ENCODE data around the gene BPGM. TPM values are rescaled to one million over a fixed set of nuclear protein-coding genes. Genes with fewer than 3 reads are reported as not detected.

BPGM gene
- total and polyA plus RNA-seq, 3 donors from 2014 or later: 14.5 to 32.9 (median 15.8) TPM

- Histone ChIP-seq H3K4me3 (no peak overlapping the region), H3K4me1 (peaks cover 18% of the 10 kb centered on the region), H3K36me3 (ENCODE audit: low read depth, missing control alignments) (no peaks in the 10 kb centered on the region), H3K27me3 (no peaks in the 10 kb centered on the region), H3K9me3 (no peaks in the 10 kb centered on the region), H3K27ac (no peak overlapping the region)
- WGBS, 2 donors: 80 to 86% methylated on average over 7 of the region's 7 CpGs
- TF ChIP-seq, protein P1, sequence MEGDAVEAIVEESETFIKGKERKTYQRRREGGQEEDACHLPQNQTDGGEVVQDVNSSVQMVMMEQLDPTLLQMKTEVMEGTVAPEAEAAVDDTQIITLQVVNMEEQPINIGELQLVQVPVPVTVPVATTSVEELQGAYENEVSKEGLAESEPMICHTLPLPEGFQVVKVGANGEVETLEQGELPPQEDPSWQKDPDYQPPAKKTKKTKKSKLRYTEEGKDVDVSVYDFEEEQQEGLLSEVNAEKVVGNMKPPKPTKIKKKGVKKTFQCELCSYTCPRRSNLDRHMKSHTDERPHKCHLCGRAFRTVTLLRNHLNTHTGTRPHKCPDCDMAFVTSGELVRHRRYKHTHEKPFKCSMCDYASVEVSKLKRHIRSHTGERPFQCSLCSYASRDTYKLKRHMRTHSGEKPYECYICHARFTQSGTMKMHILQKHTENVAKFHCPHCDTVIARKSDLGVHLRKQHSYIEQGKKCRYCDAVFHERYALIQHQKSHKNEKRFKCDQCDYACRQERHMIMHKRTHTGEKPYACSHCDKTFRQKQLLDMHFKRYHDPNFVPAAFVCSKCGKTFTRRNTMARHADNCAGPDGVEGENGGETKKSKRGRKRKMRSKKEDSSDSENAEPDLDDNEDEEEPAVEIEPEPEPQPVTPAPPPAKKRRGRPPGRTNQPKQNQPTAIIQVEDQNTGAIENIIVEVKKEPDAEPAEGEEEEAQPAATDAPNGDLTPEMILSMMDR (IDR thresholded peaks at IDR 0.05): peak in 1 of 3 experiments; percentile 18
- no peak for TF ChIP-seq POLR2A (IDR thresholded peaks at IDR 0.05)
- intact Hi-C loops (cut with DNase I; ENCODE audit: low total_unique reads): loop anchor here (10.0 kb wide), 1 partner anchor 51 kb away; no protein-coding TSS in a partner anchor
- DNase-seq: no peak
Measured at GRCh38 chr7:134694299-134694698, 47.6 kb downstream of the BPGM start.

DNA sequence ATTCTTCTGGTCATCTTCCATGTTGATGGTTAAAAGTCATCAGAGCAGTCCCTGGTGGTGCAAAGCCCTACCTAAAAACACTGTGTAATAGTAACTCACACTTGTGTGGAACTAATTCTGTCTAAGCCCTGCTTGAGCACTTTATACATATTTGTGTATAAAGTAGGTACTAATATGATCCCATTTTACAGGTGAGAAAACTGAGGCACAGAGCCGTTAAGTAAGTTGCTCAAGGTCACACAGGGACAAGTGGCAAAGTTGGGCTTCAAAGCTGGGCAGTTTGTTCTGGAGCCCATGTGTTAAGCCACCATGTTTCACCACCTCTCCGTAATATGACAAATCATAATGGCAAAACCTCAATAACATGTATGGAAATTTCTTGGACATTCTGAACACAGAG, 48.1 kb downstream of the BPGM start:
- WGBS, 2 donors: 94 to 96% methylated on average over 2 of the region's 2 CpGs
- no peak overlapping the region for H3K4me3 ChIP-seq
- no peaks in the 10 kb centered on the region for H3K27me3 ChIP-seq
- intact Hi-C loops (cut with DNase I; ENCODE audit: low total_unique reads): loop anchor here (10.0 kb wide), 1 partner anchor 50 kb away; no protein-coding TSS in a partner anchor
- peaks cover 18% of the 10 kb centered on the region for H3K4me1 ChIP-seq
- no peak for TF ChIP-seq POLR2A (IDR thresholded peaks at IDR 0.05)
- TF ChIP-seq, protein P1 (IDR thresholded peaks at IDR 0.05): no peak
- no peaks in the 10 kb centered on the region for H3K9me3 ChIP-seq
- no peak for DNase-seq
- H3K27ac ChIP-seq: peak overlapping the region in 1 of 2 donors; percentile 55
- no peaks in the 10 kb centered on the region for H3K36me3 ChIP-seq (ENCODE audit: low read depth, missing control alignments)

GRCh38 chr7:134695321-134695860, 48.7 kb downstream of the BPGM start:
- DNase-seq: no peak
- Histone ChIP-seq H3K4me3 (no peak overlapping the region), H3K27ac (peak overlapping the region in 1 of 2 donors; percentile 55), H3K9me3 (no peaks in the 10 kb centered on the region), H3K36me3 (ENCODE audit: low read depth, missing control alignments) (no peaks in the 10 kb centered on the region), H3K4me1 (peaks cover 18% of the 10 kb centered on the region), H3K27me3 (no peaks in the 10 kb centered on the region)
- WGBS, 2 donors: 44 to 57% methylated on average over 9 of the region's 9 CpGs
- TF ChIP-seq, protein P1 (IDR thresholded peaks at IDR 0.05): no peak
- TF ChIP-seq POLR2A (IDR thresholded peaks at IDR 0.05): no peak
- intact Hi-C loops (cut with DNase I; ENCODE audit: low total_unique reads): loop anchor here (10.0 kb wide), 1 partner anchor 49 kb away; no protein-coding TSS in a partner anchor

DNA sequence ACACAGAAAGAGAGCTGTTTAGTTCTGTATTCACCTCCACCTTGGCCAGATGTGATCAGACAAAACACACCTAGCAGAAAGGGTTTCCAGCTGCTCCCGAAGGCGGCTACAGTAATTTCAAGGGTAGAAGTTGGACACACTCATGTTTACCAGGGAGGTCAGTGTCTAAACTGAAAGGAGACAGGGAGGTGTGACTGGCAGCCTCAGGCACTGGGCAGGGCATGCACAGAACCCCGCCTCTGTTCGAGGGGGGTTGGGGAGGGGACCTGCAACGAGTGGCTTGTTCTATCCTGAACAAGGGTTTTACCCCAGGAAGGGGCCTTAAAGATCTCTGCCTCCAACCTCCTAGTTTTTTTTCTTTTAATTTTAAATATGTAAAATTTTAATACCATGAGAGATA, 49.6 kb downstream of the BPGM start:
- H3K4me1 ChIP-seq: peaks cover 13% of the 10 kb centered on the region
- H3K4me3 ChIP-seq: no peak overlapping the region
- intact Hi-C loops (cut with DNase I; ENCODE audit: low total_unique reads): loop anchor here (10.0 kb wide), 1 partner anchor 49 kb away; no protein-coding TSS in a partner anchor
- no peaks in the 10 kb centered on the region for H3K27me3 ChIP-seq
- no peaks in the 10 kb centered on the region for H3K36me3 ChIP-seq (ENCODE audit: low read depth, missing control alignments)
- peak overlapping the region in 1 of 2 donors; percentile 54 for H3K27ac ChIP-seq
- no peak for TF ChIP-seq POLR2A (IDR thresholded peaks at IDR 0.05)
- TF ChIP-seq, protein P1 (IDR thresholded peaks at IDR 0.05): no peak
- no peaks in the 10 kb centered on the region for H3K9me3 ChIP-seq
- 80 to 81% methylated on average over 5 of the region's 5 CpGs for WGBS, 2 donors
- DNase-seq: no peak
